Measurements from ENCODE around the gene PSMD2. TPM values are rescaled to one million over a fixed set of nuclear protein-coding genes. Genes with fewer than 3 reads are reported as not detected.
"Not testable (repeated sequence)": the region's sequence is repeated elsewhere in the genome, so short reads cannot be mapped to it uniquely, and the experiment has no call there.

PSMD2 gene
- total and polyA plus RNA-seq, 2 donors (not counting 3 experiments of a cell fraction or from before 2014, with no cell fraction given), result 414 to 435 TPM

DNA sequence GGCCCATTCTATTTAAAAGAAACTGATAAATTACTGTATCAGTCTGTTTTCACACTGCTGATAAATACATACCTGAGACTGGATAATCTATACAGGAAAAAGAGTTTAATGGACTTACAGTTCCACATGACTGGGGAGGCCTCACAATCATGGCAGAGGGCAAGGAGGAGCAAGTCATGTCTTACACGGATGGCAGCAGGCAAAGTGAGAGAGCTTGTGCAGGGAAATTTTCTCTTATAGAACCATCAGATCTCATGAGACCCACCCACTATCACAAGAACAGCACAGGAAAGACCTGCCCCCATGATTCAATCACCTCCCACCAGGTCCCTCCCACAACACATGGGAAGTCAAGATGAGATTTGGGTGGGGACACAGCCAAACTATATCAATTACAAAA lies 31.8 kb upstream of the PSMD2 start:
- BruUV-seq (replicated peaks); H3K9me3 ChIP-seq (replicated peaks; ENCODE audit: control insufficient read depth, insufficient read depth, low read length); H2AFZ ChIP-seq (ENCODE audit: low read depth, low read length); H3K79me2 ChIP-seq (ENCODE audit: control insufficient read depth, insufficient read depth, low read length); H3K4me2 ChIP-seq (ENCODE audit: insufficient read depth, low read length); H3K27ac ChIP-seq (ENCODE audit: insufficient read depth, low read depth, low read length); dilution Hi-C loops (cut with MboI; ENCODE audit: extremely low pct_ligation_motif_present, low sequenced_read_pairs); H4K20me1 ChIP-seq (replicated peaks; ENCODE audit: control insufficient read depth, extremely low read depth, insufficient read depth, low read length); FAIRE-seq; H3K36me3 ChIP-seq (ENCODE audit: control insufficient read depth in 2 of 2, extremely low read depth in 1 of 2, insufficient read depth in 2 of 2, low read length in 2 of 2); intact Hi-C loops (cut with micrococcal nuclease); H3K4me1 ChIP-seq (ENCODE audit: control insufficient read depth, extremely low read depth, insufficient read depth, low read length); DNase-seq (ENCODE audit: low read depth, low spot score); POLR2A ChIA-PET; H3K9ac ChIP-seq (replicated peaks; ENCODE audit: extremely low read depth, insufficient read depth, low read length); H3K4me3 ChIP-seq (replicated peaks in 1 of 3; ENCODE audit: insufficient read depth in 1 of 3, low read depth in 1 of 3, low read length in 3 of 3); CTCF ChIA-PET; H3K9me1 ChIP-seq (replicated peaks; ENCODE audit: control insufficient read depth, extremely low read depth, insufficient read depth, low read length): not testable (repeated sequence)
- peaks cover 8 to 11% of the 10 kb centered on the region in 2 experiments for H3K27me3 ChIP-seq (ENCODE audit: control insufficient read depth in 2 of 2, insufficient read depth in 2 of 2, low read length in 2 of 2)

DNA sequence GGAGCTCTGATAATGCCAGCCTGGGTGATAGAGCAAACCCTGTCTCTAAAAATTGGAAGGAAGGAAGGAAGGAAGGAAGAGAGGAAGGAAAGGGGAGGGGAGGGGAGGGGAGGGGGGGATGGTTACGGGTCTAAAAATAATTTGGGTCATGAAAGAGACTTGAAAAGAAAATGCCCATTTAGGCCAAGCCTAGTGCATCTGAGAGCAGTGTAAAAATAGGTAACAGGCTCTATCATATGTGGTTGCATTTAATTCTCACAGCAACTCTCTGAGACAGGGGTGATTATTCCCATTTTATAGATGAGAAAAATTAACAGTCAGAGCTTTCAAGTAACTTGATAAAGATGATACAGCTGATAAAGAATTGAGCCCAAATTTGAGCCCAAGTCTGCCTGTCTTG lies 26.8 kb upstream of the PSMD2 start:
- FAIRE-seq (no peak), DNase-seq (ENCODE audit: low read depth, low spot score) (no peak)
- intact Hi-C loops (cut with micrococcal nuclease), result no loop called here
- Histone ChIP-seq H4K20me1 (replicated peaks; ENCODE audit: control insufficient read depth, extremely low read depth, insufficient read depth, low read length) (no peaks in the 10 kb centered on the region), H3K4me1 (ENCODE audit: control insufficient read depth, extremely low read depth, insufficient read depth, low read length) (no peaks in the 10 kb centered on the region), H3K27ac (ENCODE audit: insufficient read depth, low read depth, low read length) (no peak overlapping the region), H3K9me3 (replicated peaks; ENCODE audit: control insufficient read depth, insufficient read depth, low read length) (no peaks in the 10 kb centered on the region), H3K79me2 (ENCODE audit: control insufficient read depth, insufficient read depth, low read length) (no peaks in the 10 kb centered on the region), H2AFZ (ENCODE audit: low read depth, low read length) (no peak overlapping the region), H3K4me3 (replicated peaks in 1 of 3; ENCODE audit: insufficient read depth in 1 of 3, low read depth in 1 of 3, low read length in 3 of 3) (no peak overlapping the region), H3K27me3 (ENCODE audit: control insufficient read depth in 2 of 2, insufficient read depth in 2 of 2, low read length in 2 of 2) (peaks cover 22 to 25% of the 10 kb centered on the region in 2 experiments), H3K9ac (replicated peaks; ENCODE audit: extremely low read depth, insufficient read depth, low read length) (no peak overlapping the region), H3K9me1 (replicated peaks; ENCODE audit: control insufficient read depth, extremely low read depth, insufficient read depth, low read length) (no peaks in the 10 kb centered on the region), H3K4me2 (ENCODE audit: insufficient read depth, low read length) (no peak overlapping the region), H3K36me3 (ENCODE audit: control insufficient read depth in 2 of 2, extremely low read depth in 1 of 2, insufficient read depth in 2 of 2, low read length in 2 of 2) (no peaks in the 10 kb centered on the region)
- TF ChIP-seq, protein P1, sequence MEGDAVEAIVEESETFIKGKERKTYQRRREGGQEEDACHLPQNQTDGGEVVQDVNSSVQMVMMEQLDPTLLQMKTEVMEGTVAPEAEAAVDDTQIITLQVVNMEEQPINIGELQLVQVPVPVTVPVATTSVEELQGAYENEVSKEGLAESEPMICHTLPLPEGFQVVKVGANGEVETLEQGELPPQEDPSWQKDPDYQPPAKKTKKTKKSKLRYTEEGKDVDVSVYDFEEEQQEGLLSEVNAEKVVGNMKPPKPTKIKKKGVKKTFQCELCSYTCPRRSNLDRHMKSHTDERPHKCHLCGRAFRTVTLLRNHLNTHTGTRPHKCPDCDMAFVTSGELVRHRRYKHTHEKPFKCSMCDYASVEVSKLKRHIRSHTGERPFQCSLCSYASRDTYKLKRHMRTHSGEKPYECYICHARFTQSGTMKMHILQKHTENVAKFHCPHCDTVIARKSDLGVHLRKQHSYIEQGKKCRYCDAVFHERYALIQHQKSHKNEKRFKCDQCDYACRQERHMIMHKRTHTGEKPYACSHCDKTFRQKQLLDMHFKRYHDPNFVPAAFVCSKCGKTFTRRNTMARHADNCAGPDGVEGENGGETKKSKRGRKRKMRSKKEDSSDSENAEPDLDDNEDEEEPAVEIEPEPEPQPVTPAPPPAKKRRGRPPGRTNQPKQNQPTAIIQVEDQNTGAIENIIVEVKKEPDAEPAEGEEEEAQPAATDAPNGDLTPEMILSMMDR (IDR thresholded peaks at IDR 0.05; ENCODE audit: extremely low read depth in 1 of 2, insufficient read depth in 1 of 2, low read depth in 1 of 2, low read length in 2 of 2), result no peak
- TF ChIP-seq, protein P2, sequence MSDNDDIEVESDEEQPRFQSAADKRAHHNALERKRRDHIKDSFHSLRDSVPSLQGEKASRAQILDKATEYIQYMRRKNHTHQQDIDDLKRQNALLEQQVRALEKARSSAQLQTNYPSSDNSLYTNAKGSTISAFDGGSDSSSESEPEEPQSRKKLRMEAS (IDR thresholded peaks at IDR 0.05; ENCODE audit: insufficient read depth, insufficient read length), result no peak
- TF ChIP-seq POLR2AphosphoS5 (IDR thresholded peaks at IDR 0.05; ENCODE audit: insufficient read depth, low read depth, low read length), result no peak
- TF ChIP-seq GATA2 (IDR thresholded peaks at IDR 0.05; ENCODE audit: insufficient read depth, insufficient read length, low read depth, low read length), result no peak
- TF ChIP-seq MYC (IDR thresholded peaks at IDR 0.05; ENCODE audit: low read depth, low read length), result no peak
- TF ChIP-seq POLR2A (IDR thresholded peaks at IDR 0.05; ENCODE audit: low read depth, low read length), result no peak
- no peak for TF ChIP-seq EZH2 (IDR thresholded peaks at IDR 0.05; ENCODE audit: borderline replicate concordance, low read depth, low read length, severe bottlenecking)
- TF ChIP-seq FOS (IDR thresholded peaks at IDR 0.05; ENCODE audit: borderline replicate concordance, insufficient read depth, low read length), result no peak
- TF ChIP-seq JUN (IDR thresholded peaks at IDR 0.05; ENCODE audit: borderline replicate concordance, insufficient read depth, insufficient read length, low read depth), result no peak
- ChIA-PET CTCF (interaction anchor here (1.6 kb wide), 1 partner anchor 45 kb away, joined by 6 read pairs; no protein-coding TSS in a partner anchor), POLR2A (interaction anchor here (0.5 kb wide), 1 partner anchor 388 kb away, joined by 3 read pairs; no protein-coding TSS in a partner anchor)
- dilution Hi-C loops (cut with MboI; ENCODE audit: extremely low pct_ligation_motif_present, low sequenced_read_pairs), result no loop called here
- BruUV-seq (replicated peaks), result no TSS peak

Measured in endothelial cell of umbilical vein (primary cell).